GM12878 (cell line): ENCODE results near the gene PLXNA2. TPM values are rescaled to one million over a fixed set of nuclear protein-coding genes. Genes with fewer than 3 reads are reported as not detected.

ENCODE experiments used
- ATAC-seq: fragments of 200-7000 bp; cut with Tn5 transposase; 3 replicates; pipeline ENCODE4 v1.9.1; 2020; ENCODE audit warnings: mild to moderate bottlenecking, moderate library complexity
- BruUV-seq: library from RNA; stranded (reverse); fragments of 400-500 nt; replicated peaks from 2 replicates; lab custom pipeline; 2021; lab: Mats Ljungman, UMichigan
- CTCF ChIA-PET: fragments of 300-600 bp; sonication (Branson Sonifier 250); formaldehyde crosslinking; extraction: SDS; loops from one replicate; lab custom pipeline; 2021; ENCODE audit warnings: inconsistent platforms; lab: Yijun Ruan, JAX
- POLR2A ChIA-PET: fragments of 350-600 bp; formaldehyde crosslinking; extraction: SDS; loops from one replicate; lab custom pipeline; 2021; ENCODE audit warnings: inconsistent platforms; lab: Charles Lee
- RAD21 ChIA-PET: fragments of 300-600 bp; sonication (Branson Sonifier 250); formaldehyde crosslinking; loops from one replicate; lab custom pipeline; 2023; ENCODE audit warnings: antibody characterized with exemption; ENCODE audit not compliant: unreplicated experiment; lab: Charles Lee
- SMC1A ChIA-PET: fragments of 300-600 bp; sonication (Branson Sonifier 250); formaldehyde crosslinking; loops from one replicate; lab custom pipeline; 2023; ENCODE audit not compliant: unreplicated experiment, uncharacterized antibody; lab: Charles Lee
- DNase-seq: peaks from one replicate; pipeline ENCODE4 v3.0.0-alpha.2; 2011; ENCODE audit warnings: low read depth, low spot score
- FAIRE-seq: peaks from 3 replicates; lab custom pipeline; 2011; peaks lifted over from hg19 to GRCh38; lab: Jason Lieb, UNC
- H2AFZ ChIP-seq: 2 replicates; pipeline ENCODE4 v1.6.0; 2011; ENCODE audit warnings: low read depth, low read length, control low read depth; ENCODE audit not compliant: control insufficient read depth
- H3K27ac ChIP-seq: 2 replicates; pipeline ENCODE4 v1.5.1; 2011; ENCODE audit warnings: control low read depth; ENCODE audit not compliant: control insufficient read depth, insufficient read depth
- H3K27me3 ChIP-seq, 2 experiments: replicated peaks in 1 of 2; 2 replicates each; pipeline versions ENCODE4 v1.6.0 to v1.6.1; 2011; ENCODE audit warnings: low read length in 1 of 2; ENCODE audit not compliant: control insufficient read depth in 2 of 2, insufficient read depth in 2 of 2
- H3K36me3 ChIP-seq, 2 experiments: 2 replicates each; pipeline ENCODE4 v1.5.1; 2011; ENCODE audit warnings: low read length in 1 of 2; ENCODE audit not compliant: control insufficient read depth in 2 of 2, insufficient read depth in 2 of 2
- H3K4me1 ChIP-seq: 2 replicates; pipeline ENCODE4 v1.6.1; 2011; ENCODE audit warnings: mild to moderate bottlenecking, low read length, moderate library complexity, mixed read lengths; ENCODE audit not compliant: control insufficient read depth, insufficient read depth
- H3K4me2 ChIP-seq: 2 replicates; pipeline ENCODE4 v1.6.0; 2011; ENCODE audit warnings: control low read depth; ENCODE audit not compliant: control insufficient read depth, insufficient read depth
- H3K4me3 ChIP-seq: fragments of 200-600 bp; sonication (generic); 2 replicates; pipeline ENCODE4 v1.5.1; 2016
- H3K79me2 ChIP-seq: 2 replicates; pipeline ENCODE4 v1.6.0; 2011; ENCODE audit warnings: low read length; ENCODE audit not compliant: control insufficient read depth, insufficient read depth
- H3K9ac ChIP-seq: 2 replicates; pipeline ENCODE4 v1.8.0; 2011; ENCODE audit warnings: low read length, control low read depth, mixed read lengths; ENCODE audit not compliant: control insufficient read depth, insufficient read depth
- H3K9me3 ChIP-seq: replicated peaks from 3 replicates; pipeline ENCODE4 v1.5.1; 2011; ENCODE audit warnings: mild to moderate bottlenecking, low read length; ENCODE audit not compliant: control insufficient read depth, insufficient read depth
- H4K20me1 ChIP-seq: 2 replicates; pipeline ENCODE4 v1.6.0; 2011; ENCODE audit not compliant: control insufficient read depth, insufficient read depth
- ASH2L ChIP-seq: fragments of 300-600, 200-600 bp; sonication (generic); IDR thresholded peaks from 2 replicates; pipeline ENCODE4 v1.6.1; 2017; ENCODE audit warnings: low read depth, mild to moderate bottlenecking, borderline replicate concordance
- BMI1 ChIP-seq: fragments of 450-650 bp; IDR thresholded peaks from 2 replicates; pipeline ENCODE4 v1.6.1; 2016; ENCODE audit warnings: mild to moderate bottlenecking, moderate library complexity, borderline replicate concordance
- CHD2 ChIP-seq: IDR thresholded peaks from 2 replicates; pipeline ENCODE4 v1.6.1; 2011; ENCODE audit warnings: low read depth, low read length, improper control_type of control experiment, borderline replicate concordance
- CREB1 ChIP-seq: IDR thresholded peaks from 2 replicates; pipeline ENCODE4 v1.6.1; 2012; ENCODE audit warnings: low read depth, mild to moderate bottlenecking, inconsistent platforms
- DPF2 ChIP-seq: fragments of 450-650 bp; IDR thresholded peaks from 2 replicates; pipeline ENCODE4 v1.6.1; 2017; ENCODE audit warnings: mild to moderate bottlenecking
- ESRRA ChIP-seq: IDR thresholded peaks from 2 replicates; pipeline ENCODE4 v1.6.1; 2012; ENCODE audit warnings: mild to moderate bottlenecking, low read length, improper control_type of control experiment
- JUND ChIP-seq: IDR thresholded peaks from 2 replicates; pipeline ENCODE4 v1.6.1; 2012; ENCODE audit warnings: low read depth, mild to moderate bottlenecking, low read length, improper control_type of control experiment, moderate library complexity
- KLF5 ChIP-seq: fragments of 450-650 bp; IDR thresholded peaks from 2 replicates; pipeline ENCODE4 v1.6.1; 2014; ENCODE audit warnings: mild to moderate bottlenecking; ENCODE audit not compliant: partially characterized antibody
- MYC ChIP-seq: IDR thresholded peaks from 2 replicates; pipeline ENCODE4 v1.6.1; 2011; ENCODE audit warnings: mild to moderate bottlenecking, low read length, moderate library complexity, inconsistent platforms; ENCODE audit not compliant: insufficient read depth, insufficient replicate concordance, insufficient read length, severe bottlenecking
- NRF1 ChIP-seq: conservative IDR thresholded peaks from 2 replicates; pipeline ENCODE4 v1.6.1; 2011; ENCODE audit warnings: mild to moderate bottlenecking, low read depth, low read length, improper control_type of control experiment
- PML ChIP-seq: IDR thresholded peaks from 2 replicates; pipeline ENCODE4 v1.6.1; 2012; ENCODE audit warnings: low read length, inconsistent platforms
- RCOR1 ChIP-seq: conservative IDR thresholded peaks from 2 replicates; pipeline ENCODE4 v1.6.1; 2012; ENCODE audit warnings: low read depth, low read length, improper control_type of control experiment
- SPI1 ChIP-seq: IDR thresholded peaks from 2 replicates; pipeline ENCODE4 v1.6.1; 2011; ENCODE audit warnings: low read depth, mild to moderate bottlenecking, low read length, moderate library complexity, borderline replicate concordance; ENCODE audit not compliant: insufficient read depth
- TAF1 ChIP-seq: IDR thresholded peaks from 2 replicates; pipeline ENCODE4 v1.6.1; 2011; ENCODE audit warnings: mild to moderate bottlenecking, low read depth, low read length, borderline replicate concordance
- ZNF217 ChIP-seq: fragments of 450-650 bp; IDR thresholded peaks from 2 replicates; pipeline ENCODE4 v1.6.1; 2017; ENCODE audit warnings: antibody characterized with exemption, mild to moderate bottlenecking
- WGBS: methylation state at CpG from one replicate; pipeline ENCODE4 v1.1.6; 2016; ENCODE audit warnings: low lambda C conversion rate; ENCODE audit not compliant: insufficient replicate concordance, insufficient coverage; ENCODE audit errors: missing lambda C conversion rate; 5-methylcytosine and 5-hydroxymethylcytosine counted together
- in situ Hi-C: fragments of 300-500 bp; cut with MboI; formaldehyde crosslinking; loops from 9 replicates; pipeline ENCODE4 v1.14.3; 2018; ENCODE audit warnings: mixed read lengths
- intact Hi-C: fragments of 100-400 bp; cut with micrococcal nuclease; formaldehyde crosslinking; loops from one replicate; pipeline ENCODE4 v1.14.2; 2022; ENCODE audit not compliant: unreplicated experiment
- polyA plus RNA-seq, 11 experiments: library from polyadenylated mRNA; depleted of rRNA in 4 of 11; unstranded in 6 of 11; stranded (reverse) in 5 of 11; fragments of >200 nt; fragmentation: Nextera tagmentation in 4 of 11; fragmentation: Illumina TruSeq in 1 of 11; extraction: Ambion mirVana in 4 of 11; extraction: Trizol in 1 of 11; gene quantifications; 1 replicate in 1 of 11; 2 replicates in 10 of 11; pipeline versions ENCODE4 v1.2.1 to v1.2.3, GENCODE V29; 2011 to 2016; ENCODE audit warnings: inconsistent platforms in 2 of 11, missing spikeins in 2 of 11, low read depth in 1 of 11
- total RNA-seq, 4 experiments: library from RNA; depleted of rRNA in 3 of 4; stranded (reverse); fragments of >200 nt in 3 of 4; fragmentation: Illumina TruSeq in 1 of 4; extraction: Trizol in 1 of 4; gene quantifications; 2 replicates each; pipeline versions ENCODE4 v1.2.1 to v1.2.3, GENCODE V29; 2013 to 2021
- TF ChIP-seq, protein P1 (sequence below): fragments of 450-650 bp; IDR thresholded peaks from 2 replicates; pipeline ENCODE4 v1.6.1; 2017; ENCODE audit warnings: antibody characterized with exemption, mild to moderate bottlenecking, moderate library complexity

PLXNA2 gene
- total and polyA plus RNA-seq, 10 of the 15 experiments (the other 5 are each of a cell fraction or from before 2014, with no cell fraction given) = under 0.01 to 0.08 (median 0.07) TPM; not detected in 4

- 26% methylated on average over 6 of the region's 6 CpGs for WGBS
- FAIRE-seq = no peak
- ChIA-PET SMC1A (interaction anchor here (0.8 kb wide), 1 partner anchor 362 kb away, joined by 3 read pairs; no protein-coding TSS in a partner anchor), CTCF (interaction anchor here (1.2 to 1.6 kb wide), 2 partner anchors 10 to 13 kb away, joined by 3 read pairs; no protein-coding TSS in a partner anchor), POLR2A (no interaction called here), RAD21 (no interaction called here)
- intact Hi-C loops = no loop called here
- H3K4me1 ChIP-seq = no peaks in the 10 kb centered on the region
- H3K36me3 ChIP-seq = no peaks in the 10 kb centered on the region
- no peak overlapping the region for H3K4me2 ChIP-seq
- H3K27me3 ChIP-seq = peaks cover 0 to 6% of the 10 kb centered on the region in 2 experiments; a peak in 2 of 4 replicates
- H3K9ac ChIP-seq = no peak overlapping the region
- H3K27ac ChIP-seq = no peak overlapping the region
- no peak overlapping the region for H2AFZ ChIP-seq
- in situ Hi-C loops = no loop called here
- no peak for DNase-seq
- no TSS peak for BruUV-seq
- no peaks in the 10 kb centered on the region for H3K9me3 ChIP-seq
- H4K20me1 ChIP-seq = no peaks in the 10 kb centered on the region
- H3K79me2 ChIP-seq = no peaks in the 10 kb centered on the region
- ATAC-seq = no peak
- no peak for TF ChIP-seq KLF5
- TF ChIP-seq SPI1 = no peak
- no peak for TF ChIP-seq NRF1
- TF ChIP-seq TAF1 = no peak
- TF ChIP-seq CREB1 = no peak
- TF ChIP-seq, protein P1, sequence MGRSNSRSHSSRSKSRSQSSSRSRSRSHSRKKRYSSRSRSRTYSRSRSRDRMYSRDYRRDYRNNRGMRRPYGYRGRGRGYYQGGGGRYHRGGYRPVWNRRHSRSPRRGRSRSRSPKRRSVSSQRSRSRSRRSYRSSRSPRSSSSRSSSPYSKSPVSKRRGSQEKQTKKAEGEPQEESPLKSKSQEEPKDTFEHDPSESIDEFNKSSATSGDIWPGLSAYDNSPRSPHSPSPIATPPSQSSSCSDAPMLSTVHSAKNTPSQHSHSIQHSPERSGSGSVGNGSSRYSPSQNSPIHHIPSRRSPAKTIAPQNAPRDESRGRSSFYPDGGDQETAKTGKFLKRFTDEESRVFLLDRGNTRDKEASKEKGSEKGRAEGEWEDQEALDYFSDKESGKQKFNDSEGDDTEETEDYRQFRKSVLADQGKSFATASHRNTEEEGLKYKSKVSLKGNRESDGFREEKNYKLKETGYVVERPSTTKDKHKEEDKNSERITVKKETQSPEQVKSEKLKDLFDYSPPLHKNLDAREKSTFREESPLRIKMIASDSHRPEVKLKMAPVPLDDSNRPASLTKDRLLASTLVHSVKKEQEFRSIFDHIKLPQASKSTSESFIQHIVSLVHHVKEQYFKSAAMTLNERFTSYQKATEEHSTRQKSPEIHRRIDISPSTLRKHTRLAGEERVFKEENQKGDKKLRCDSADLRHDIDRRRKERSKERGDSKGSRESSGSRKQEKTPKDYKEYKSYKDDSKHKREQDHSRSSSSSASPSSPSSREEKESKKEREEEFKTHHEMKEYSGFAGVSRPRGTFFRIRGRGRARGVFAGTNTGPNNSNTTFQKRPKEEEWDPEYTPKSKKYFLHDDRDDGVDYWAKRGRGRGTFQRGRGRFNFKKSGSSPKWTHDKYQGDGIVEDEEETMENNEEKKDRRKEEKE = no peak
- no peak for TF ChIP-seq ASH2L
- TF ChIP-seq PML = no peak
- TF ChIP-seq ESRRA = no peak
- TF ChIP-seq MYC = no peak
- TF ChIP-seq JUND = no peak
- TF ChIP-seq RCOR1 = no peak
- TF ChIP-seq BMI1 = no peak
- TF ChIP-seq ZNF217 = no peak
- no peak for TF ChIP-seq CHD2
- TF ChIP-seq DPF2 = no peak
- TF ChIP-seq, all 136 proteins: peak for 0
- no peak overlapping the region for H3K4me3 ChIP-seq
Measured at GRCh38 chr1:207983044-207983635, 261.0 kb downstream of the PLXNA2 start.
